Measurements from ENCODE around the gene SLC25A48.

The SLC25A48 gene

GRCh38 chr5:135916638-135917263 is 82.3 kb downstream of the SLC25A48 start:
- no peak for DNase-seq (ENCODE audit: low spot score)
- Mint-ChIP-seq H3K27ac (no peak overlapping the region), H3K27me3 (ENCODE audit: low read depth) (peaks cover 61% of the 10 kb centered on the region), H3K4me1 (ENCODE audit: low read depth) (peaks cover 31% of the 10 kb centered on the region), H3K4me3 (no peak overlapping the region), H3K36me3 (ENCODE audit: low read depth) (peaks cover 2% of the 10 kb centered on the region), H3K9me3 (peaks cover 5% of the 10 kb centered on the region)

DNA sequence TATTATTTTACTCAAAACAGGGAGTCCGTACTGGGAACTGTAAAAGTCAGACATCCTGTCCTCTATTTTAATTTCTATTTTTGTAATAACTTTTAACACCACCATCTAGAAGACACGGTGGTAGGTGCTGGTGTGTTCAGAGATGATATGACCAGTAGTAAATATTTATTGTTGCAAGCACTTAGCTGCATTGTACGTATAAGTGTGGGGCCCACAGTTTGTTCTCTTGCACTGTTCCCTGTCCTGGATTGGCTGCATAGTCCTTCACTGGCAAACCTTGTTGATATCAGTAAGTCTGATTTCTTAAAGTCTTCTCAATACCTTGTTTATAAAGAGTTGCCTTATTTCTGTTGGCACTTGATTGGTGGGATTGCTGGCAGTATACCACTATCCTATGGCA is 85.7 kb downstream of the SLC25A48 start:
- Mint-ChIP-seq H3K9me3 (no peaks in the 10 kb centered on the region), H3K27me3 (ENCODE audit: low read depth) (peaks cover 64% of the 10 kb centered on the region), H3K36me3 (ENCODE audit: low read depth) (no peaks in the 10 kb centered on the region), H3K4me1 (ENCODE audit: low read depth) (peaks cover 9% of the 10 kb centered on the region), H3K4me3 (no peak overlapping the region), H3K27ac (no peak overlapping the region)
- DNase-seq (ENCODE audit: low spot score): no peak

DNA sequence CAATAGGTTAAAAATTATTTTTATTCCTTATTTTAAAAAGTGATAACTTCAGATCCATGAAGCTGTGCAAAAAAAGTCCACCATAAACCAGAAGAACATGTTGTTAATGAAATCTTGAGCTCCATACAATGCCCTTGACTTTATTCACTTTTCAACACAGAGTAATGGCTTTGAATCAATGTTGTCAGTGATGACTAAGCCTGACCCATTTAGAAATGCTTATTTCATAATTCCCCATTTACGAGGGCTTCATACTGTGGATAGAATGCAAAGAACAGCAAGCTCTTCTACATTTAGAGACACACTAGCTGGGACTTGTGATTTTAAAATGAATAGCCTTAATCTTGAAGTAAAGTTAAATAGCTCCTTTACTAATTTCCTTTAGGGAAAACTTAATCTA is 86.9 kb downstream of the SLC25A48 start:
- peaks cover 62% of the 10 kb centered on the region for H3K27me3 Mint-ChIP-seq (ENCODE audit: low read depth)
- no peaks in the 10 kb centered on the region for H3K36me3 Mint-ChIP-seq (ENCODE audit: low read depth)
- no peaks in the 10 kb centered on the region for H3K9me3 Mint-ChIP-seq

DNA sequence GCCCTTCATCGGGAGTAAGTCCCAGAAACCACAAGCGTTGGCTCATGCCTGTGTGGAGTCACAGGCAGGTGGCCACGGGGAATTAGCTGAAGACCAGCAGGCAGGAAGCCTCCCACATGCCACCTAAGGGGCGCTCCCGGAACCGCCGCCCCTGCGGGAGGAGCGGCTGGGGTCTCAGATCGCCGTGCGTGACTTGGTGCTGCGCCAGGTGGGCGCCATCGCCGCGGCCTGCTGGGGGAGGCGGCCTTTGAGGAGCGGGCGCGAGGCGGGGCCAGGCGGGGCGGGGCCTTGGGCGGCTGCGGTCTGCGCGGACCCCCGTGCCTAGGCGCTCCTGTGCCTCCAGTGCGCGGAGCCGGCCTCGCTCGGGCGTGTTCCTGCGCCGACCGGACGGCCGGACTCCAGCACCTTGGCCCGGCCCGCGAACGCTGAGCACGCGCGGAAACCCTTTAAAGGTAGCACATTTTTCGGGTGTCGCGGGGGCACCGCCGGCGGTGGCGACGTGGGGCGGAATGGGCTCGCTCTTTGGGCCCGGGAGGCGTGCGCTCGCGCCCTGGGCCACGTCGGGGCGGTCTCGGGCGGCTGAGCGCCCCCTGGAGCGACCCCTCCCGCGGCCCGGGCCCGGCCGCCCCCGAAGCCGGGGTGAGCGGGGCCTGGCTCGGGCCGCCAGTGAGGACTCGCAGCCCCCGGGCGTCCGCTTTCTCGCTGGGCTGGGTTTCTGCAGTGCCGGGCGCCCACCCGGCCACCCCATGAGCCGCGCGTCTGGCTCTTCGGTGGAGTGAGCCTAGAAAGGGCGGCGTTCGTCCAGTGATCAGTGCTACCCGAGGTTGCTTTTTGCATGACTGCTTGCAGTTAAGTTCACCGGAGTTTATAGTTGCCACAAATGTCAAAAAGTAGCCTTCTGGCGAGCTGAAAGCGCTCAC is 95.8 kb downstream of the SLC25A48 start:
- no peak for DNase-seq (ENCODE audit: low spot score)
- no peak overlapping the region for H3K27ac Mint-ChIP-seq
- no peak overlapping the region for H3K4me3 Mint-ChIP-seq
- no peaks in the 10 kb centered on the region for H3K36me3 Mint-ChIP-seq (ENCODE audit: low read depth)
- no peaks in the 10 kb centered on the region for H3K9me3 Mint-ChIP-seq
- H3K27me3 Mint-ChIP-seq (ENCODE audit: low read depth): peaks cover 68% of the 10 kb centered on the region
- H3K4me1 Mint-ChIP-seq (ENCODE audit: low read depth): no peaks in the 10 kb centered on the region

More for the DNA sequence above, 86.9 kb downstream of the SLC25A48 start:
- Mint-ChIP-seq H3K27ac (no peak overlapping the region), H3K4me3 (no peak overlapping the region), H3K4me1 (ENCODE audit: low read depth) (peaks cover 5% of the 10 kb centered on the region)
- no peak for DNase-seq (ENCODE audit: low spot score)

GRCh38 chr5:135930949-135931295 is 96.5 kb downstream of the SLC25A48 start:
- DNase-seq (ENCODE audit: low spot score): no peak
- Mint-ChIP-seq H3K27ac (no peak overlapping the region), H3K27me3 (ENCODE audit: low read depth) (peaks cover 71% of the 10 kb centered on the region), H3K4me3 (no peak overlapping the region), H3K9me3 (no peaks in the 10 kb centered on the region), H3K36me3 (ENCODE audit: low read depth) (no peaks in the 10 kb centered on the region), H3K4me1 (ENCODE audit: low read depth) (no peaks in the 10 kb centered on the region)

- H3K36me3 Mint-ChIP-seq (ENCODE audit: low read depth): no peaks in the 10 kb centered on the region
- DNase-seq (ENCODE audit: low spot score): no peak
- peaks cover 54% of the 10 kb centered on the region for H3K27me3 Mint-ChIP-seq (ENCODE audit: low read depth)
- no peak overlapping the region for H3K4me3 Mint-ChIP-seq
- H3K9me3 Mint-ChIP-seq: no peaks in the 10 kb centered on the region
- no peaks in the 10 kb centered on the region for H3K4me1 Mint-ChIP-seq (ENCODE audit: low read depth)
- no peak overlapping the region for H3K27ac Mint-ChIP-seq
Observed at GRCh38 chr5:135934939-135935338, 100.5 kb downstream of the SLC25A48 start.

DNA sequence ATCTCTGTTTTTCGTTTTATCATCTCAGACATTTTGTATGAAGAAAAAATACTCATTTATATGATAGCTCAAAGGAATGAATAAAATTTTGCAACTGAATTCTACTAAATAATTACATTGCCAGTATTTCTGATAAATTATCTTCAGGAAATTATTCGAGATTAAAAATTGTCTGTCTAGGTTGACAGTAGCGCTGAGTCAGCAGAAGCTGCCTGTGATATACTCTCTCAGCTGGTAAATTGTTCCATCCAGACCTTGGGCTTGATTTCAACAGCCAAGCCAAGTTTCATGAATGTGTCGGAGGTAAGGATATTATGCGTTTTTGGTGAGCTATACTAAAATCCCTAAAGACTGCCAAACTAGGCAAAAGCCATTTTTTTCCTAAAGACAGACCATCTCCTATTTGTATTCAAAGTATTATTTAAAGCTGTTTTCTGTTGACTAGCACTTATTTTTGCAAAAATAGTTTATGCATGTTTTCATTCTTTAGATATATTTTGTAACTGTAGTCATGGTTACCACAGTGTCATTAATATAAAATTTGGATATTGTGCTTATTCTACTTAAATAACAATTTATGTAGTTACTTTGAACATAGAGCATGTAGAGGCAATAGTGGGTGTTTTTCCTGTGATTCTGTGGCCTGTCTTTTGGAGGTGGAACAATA is 102.9 kb downstream of the SLC25A48 start:
- no peaks in the 10 kb centered on the region for H3K9me3 Mint-ChIP-seq
- no peak overlapping the region for H3K4me3 Mint-ChIP-seq
- no peak for DNase-seq (ENCODE audit: low spot score)
- H3K27me3 Mint-ChIP-seq (ENCODE audit: low read depth): peaks cover 47% of the 10 kb centered on the region
- no peaks in the 10 kb centered on the region for H3K36me3 Mint-ChIP-seq (ENCODE audit: low read depth)
- H3K27ac Mint-ChIP-seq: no peak overlapping the region
- H3K4me1 Mint-ChIP-seq (ENCODE audit: low read depth): no peaks in the 10 kb centered on the region
